T47D (cell line): ENCODE data around the gene SPATA6L.
"Not testable (repeated sequence)": the region's sequence is repeated elsewhere in the genome, so short reads cannot be mapped to it uniquely, and the experiment has no call there.

Experiments used
- DNase-seq, 2 experiments: peaks; one replicate each; pipeline versions ENCODE4 v3.0.0 to v3.0.0-alpha.2; 2011 to 2012; ENCODE audit warnings: low read depth in 1 of 2, low spot score in 1 of 2
- JUND ChIP-seq: IDR thresholded peaks from 2 replicates; pipeline ENCODE4 v1.6.1; 2012; ENCODE audit warnings: low read depth
- in situ Hi-C: cut with HindIII; loops from 2 replicates; pipeline ENCODE4 v1.10.0; 2016; ENCODE audit warnings: low sequenced_read_pairs, low pct_unique_long_range_greater_than_20kb

Gene SPATA6L

DNA sequence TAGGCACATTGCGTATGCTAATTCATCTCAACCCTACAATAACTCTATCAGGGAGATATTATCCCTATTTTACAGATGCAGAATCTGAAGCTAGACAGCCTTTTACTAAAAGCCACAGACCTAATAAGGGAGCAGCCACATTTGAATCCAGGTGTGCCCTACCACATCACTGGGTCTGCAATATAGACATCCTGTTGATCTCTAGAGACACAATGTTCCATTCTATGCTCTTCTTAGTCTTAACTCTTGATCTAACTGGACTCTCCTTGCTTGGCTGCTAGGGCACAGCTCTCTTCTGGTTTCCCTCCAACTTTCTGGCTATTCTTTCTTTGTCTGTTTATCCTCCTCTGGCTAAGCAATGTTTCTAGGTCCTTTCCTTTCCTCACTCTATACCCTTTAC is 1.4 kb upstream of the SPATA6L start:
- in situ Hi-C loops: no loop called here
- no peak for DNase-seq
- no peak for TF ChIP-seq JUND

DNA sequence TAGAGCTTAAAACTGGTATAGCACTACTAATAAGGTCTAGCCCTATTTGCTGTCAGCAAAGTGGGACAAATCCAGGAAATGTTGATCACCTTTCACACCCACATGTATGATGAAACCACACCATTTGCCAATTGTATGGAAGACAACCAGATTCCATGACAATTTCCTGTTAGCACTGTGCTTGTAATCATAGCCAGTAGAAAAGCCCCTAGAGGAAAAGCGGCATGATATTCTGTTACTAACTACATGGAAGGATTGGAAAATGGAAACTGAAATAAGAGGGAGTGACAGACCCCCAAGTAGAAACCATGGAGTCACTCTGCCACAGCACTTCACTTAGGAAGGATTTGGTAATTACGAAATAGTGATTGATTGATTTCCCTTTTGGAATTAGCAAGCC is 923 bp downstream of the SPATA6L start:
- in situ Hi-C loops: no loop called here
- DNase-seq: no peak
- no peak for TF ChIP-seq JUND

DNA sequence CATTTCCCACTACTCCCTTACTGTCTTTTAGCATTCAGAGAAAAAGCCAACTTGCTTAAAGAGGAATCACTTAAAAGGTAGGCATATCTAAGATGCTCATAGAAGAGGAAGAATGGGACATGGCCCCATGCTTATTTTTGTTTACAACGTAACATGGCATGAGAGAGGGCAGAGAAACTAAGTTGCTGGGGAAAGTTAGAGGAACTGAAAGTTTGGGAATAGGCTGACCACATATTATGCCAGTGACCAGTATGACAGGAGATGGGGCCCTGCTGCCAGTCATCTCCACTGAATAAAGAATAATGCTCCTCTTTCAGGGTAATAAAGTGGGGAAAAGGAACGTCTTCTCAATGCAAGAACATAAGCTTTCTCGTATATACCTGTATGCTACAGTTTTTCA is 2.3 kb downstream of the SPATA6L start:
- in situ Hi-C loops: no loop called here
- no peak for TF ChIP-seq JUND
- no peak for DNase-seq

DNA sequence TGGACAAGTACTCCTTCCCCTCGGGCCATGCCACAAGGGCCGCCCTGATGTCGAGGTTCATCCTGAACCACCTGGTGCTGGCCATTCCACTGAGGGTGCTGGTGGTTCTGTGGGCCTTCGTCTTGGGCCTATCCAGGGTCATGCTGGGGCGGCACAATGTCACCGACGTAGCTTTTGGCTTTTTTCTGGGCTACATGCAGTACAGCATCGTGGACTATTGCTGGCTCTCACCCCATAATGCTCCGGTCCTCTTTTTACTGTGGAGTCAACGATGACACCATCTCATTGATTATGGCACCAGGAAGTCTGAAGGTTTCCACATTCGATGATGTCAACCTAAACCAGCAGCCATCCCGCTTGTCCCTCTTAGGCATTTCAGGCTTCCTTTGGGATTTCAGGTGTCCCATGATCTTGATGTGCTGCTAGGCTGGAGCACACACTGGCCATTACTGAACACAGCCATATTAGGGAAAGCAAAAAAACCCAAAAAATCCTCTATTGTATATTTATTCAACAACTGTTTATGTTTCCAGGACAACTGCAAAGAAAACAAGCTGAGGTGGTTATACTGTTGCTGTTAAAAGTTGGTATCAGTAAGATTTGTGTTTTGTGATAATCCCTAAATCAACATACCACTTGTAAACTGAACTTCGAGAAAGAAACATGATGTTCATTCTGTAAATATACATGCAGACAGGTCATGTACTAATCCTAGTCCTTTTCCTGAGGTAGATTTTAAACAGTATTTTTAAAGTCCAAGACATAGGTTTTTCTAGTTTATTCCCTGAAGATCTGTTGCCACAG is 3.1 kb downstream of the SPATA6L start:
- in situ Hi-C loops: no loop called here
- DNase-seq: no peak
- TF ChIP-seq JUND: no peak

DNA sequence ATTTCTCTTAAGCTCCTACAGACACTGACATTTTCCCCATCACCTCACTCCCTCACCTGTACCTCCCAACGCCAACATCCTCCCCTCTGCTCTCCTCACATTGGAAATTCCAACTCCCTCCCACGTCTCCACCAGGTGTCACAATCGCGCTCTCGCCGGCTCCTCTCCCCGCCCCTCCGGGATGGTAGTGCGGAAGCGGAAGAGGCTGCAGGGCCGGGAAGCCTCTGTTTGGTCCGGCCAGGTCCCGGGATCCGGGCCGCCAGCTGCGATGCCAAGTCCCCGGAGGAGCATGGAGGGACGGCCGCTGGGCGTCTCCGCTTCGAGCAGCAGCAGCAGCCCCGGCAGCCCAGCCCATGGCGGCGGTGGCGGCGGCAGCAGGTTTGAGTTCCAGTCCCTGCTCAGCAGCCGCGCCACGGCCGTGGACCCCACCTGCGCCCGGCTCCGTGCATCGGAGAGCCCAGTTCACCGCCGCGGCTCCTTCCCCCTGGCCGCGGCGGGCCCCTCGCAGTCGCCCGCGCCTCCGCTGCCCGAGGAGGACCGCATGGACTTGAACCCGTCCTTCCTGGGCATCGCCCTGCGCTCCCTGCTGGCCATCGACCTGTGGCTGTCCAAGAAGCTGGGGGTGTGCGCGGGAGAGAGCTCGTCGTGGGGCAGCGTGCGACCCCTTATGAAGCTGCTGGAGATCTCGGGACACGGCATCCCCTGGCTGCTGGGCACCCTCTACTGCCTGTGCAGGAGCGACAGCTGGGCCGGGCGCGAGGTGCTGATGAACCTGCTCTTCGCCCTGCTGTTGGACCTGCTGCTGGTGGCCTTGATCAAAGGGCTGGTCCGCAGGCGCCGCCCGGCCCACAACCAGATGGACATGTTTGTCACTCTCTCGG is 3.9 kb downstream of the SPATA6L start, which contains the start of gene PLPP6:
TSS of gene PLPP6 (plus strand) at position 187 of the 881 bp plus-strand sequence. CDS start at position 269, 82 bp downstream.
- no peak for TF ChIP-seq JUND
- peak; percentile 77 to 91 for DNase-seq
- in situ Hi-C loops: no loop called here

DNA sequence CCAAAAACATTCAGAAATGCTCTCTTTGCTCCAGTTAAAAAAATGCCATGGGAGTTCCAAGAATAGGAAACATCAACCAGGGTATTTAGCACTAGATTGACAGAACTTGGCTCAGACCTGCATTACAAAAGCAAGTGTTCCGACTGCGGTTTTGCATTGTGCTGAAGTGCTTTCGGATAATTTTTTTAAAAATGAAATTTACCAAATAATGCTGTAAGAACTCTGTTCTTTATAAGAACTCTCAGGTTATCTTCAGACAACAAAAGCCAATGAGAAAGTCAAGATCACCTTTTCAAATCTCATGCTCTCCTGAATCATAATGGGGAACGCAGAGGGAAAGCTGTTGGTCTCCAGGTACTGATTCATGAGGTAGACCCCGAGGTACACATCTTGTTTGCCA is 4.7 kb downstream of the SPATA6L start:
- TF ChIP-seq JUND: no peak
- no peak for DNase-seq
- in situ Hi-C loops: no loop called here

DNA sequence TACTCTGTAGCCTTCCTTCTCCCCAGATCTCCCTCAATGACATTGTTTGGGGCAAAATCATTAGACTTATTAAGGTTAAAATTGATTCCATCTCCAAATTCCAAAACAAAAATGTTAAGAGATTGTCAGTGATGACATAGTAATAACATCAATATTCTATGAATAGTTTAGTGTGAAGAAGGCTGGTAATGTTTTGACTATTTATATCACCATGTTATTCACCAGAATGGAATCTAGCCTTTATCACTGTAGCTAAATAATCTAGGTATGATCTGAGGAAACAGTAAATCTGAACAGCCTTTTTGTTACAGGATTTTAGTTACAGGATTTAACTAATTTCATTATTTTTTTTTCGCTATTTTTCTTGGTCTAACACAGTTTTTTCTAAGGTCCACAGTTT is 5.1 kb downstream of the SPATA6L start:
- in situ Hi-C loops: no loop called here
- DNase-seq: no peak
- no peak for TF ChIP-seq JUND

DNA sequence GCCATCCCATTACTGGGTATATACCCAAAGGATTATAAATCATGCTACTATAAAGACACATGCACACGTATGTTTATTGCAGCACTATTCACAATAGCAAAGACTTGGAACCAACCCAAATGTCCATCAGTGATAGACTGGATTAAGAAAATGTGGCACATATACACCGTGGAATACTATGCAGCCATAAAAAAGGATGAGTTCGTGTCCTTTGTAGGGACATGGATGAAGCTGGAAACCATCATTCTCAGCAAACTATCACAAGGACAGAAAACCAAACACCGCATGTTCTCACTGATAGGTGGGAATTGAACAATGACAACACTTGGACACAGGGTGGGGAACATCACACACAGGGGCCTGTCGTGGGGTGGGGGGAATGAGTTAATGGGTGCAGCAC is 5.6 kb downstream of the SPATA6L start:
- in situ Hi-C loops, DNase-seq: not testable (repeated sequence)

DNA sequence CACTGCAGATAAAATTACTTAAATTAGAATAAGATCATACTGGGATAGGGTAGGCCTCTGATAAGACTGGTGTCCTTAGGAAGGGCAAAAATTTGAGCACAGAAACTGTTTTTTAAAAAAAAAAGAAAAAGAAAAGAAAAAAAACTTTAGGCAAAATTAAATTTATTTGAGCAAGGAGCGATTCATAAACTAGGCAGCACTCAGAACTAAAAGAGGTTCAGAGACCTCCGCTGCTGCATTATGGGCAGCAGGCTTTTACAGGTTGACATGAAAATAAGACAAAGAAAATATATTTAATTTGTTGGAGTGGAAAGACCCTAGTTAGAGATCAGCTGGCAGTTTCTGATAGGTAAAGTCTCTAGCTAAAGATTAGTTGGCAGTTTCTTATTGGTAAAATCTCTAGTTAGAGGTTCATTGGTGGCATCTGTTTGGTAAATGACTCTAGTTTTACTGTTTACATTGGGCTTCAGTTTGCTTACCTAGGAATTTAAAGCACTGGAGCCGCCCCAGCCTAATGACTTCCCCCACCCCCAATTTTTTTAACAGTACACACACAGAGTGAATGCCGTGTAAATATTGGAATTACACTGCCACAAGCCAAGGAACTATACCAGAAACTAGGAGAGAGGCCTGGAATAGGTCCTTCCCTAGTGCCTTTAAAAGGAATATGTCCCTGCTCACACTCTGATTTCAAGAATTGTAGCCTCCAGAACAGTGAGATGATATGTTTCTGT is 8.7 kb downstream of the SPATA6L start:
- no peak for TF ChIP-seq JUND
- DNase-seq: peak in 1 of 2 experiments; percentile 24
- in situ Hi-C loops: no loop called here

DNA sequence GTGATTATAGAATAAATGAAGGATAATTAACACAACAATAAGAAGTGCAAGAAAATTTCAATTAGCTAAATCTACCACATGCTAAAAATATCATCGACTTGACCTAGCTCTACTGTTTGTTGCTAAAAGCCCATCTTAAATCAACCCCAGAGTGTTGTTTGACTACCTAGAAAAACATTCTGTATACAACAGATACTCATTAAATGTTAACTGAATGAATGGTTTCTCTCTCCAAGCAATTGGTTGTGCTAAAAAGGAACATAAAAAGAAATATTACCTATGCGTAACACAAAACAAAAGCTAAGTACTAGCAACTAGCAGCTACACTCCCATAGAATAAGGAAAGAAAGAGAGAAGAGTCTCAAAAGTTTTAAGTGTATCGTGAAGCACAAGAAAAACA is 9.7 kb downstream of the SPATA6L start:
- no peak for TF ChIP-seq JUND
- in situ Hi-C loops: no loop called here
- DNase-seq: no peak

DNA sequence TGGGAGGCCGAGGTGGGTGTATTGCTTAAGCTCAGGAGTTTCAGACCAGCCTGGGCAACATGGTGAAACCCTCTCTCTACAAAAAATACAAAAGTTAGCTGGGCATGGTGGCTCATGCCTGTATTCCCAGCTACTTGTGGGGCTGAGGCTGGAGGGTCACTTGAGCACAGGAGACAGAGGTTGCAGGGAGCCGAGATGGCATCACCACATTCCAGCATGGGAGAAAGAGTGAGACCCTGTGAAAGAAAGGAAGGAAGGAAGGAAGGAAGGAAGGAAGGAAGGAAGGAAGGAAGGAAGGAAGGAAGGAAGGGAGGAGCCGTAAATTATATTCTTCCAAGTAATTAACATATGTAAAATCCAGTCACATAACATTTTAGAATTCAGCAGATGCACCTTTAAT is 10.1 kb downstream of the SPATA6L start:
- DNase-seq, in situ Hi-C loops: not testable (repeated sequence)

DNA sequence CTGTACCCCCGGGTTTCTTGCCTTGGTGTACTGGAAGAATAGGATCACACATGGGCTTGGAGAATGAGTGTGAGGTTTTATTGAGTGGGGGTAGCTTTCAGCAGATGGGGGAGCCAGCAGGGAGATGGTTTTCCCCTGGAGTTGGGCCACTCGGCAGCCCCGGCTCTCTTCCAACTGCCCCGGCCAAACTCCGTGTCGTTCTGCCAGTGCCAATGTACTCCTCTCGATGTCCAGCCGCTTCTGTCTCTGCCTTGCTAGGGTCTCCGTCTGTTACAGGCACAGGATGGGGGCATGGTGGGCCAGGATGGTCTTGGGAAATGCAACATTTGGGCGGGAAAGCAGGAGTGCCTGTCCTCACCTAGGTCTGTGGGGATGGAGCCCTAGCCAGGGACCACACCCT is 11.7 kb downstream of the SPATA6L start:
- in situ Hi-C loops: no loop called here
- no peak for DNase-seq
- no peak for TF ChIP-seq JUND
